HepG2 (cell line): ENCODE results near the gene PCNX1. TPM values are rescaled to one million over a fixed set of nuclear protein-coding genes. Genes with fewer than 3 reads are reported as not detected.

Experiments
- ATAC-seq: fragments of 200-7000 bp; cut with Tn5 transposase; 3 replicates; pipeline ENCODE4 v1.9.1; 2020; ENCODE audit warnings: mild to moderate bottlenecking, moderate library complexity
- BruUV-seq: library from RNA; stranded (reverse); fragments of 400-500 nt; replicated peaks from 2 replicates; lab custom pipeline; 2021; lab: Mats Ljungman, UMichigan
- CTCF ChIA-PET: fragments of 300-600 bp; formaldehyde crosslinking; extraction: SDS; loops from one replicate; lab custom pipeline; 2021; ENCODE audit warnings: low total read pairs, inconsistent platforms, low intra/inter-chr PET ratio; lab: Yijun Ruan, JAX
- POLR2A ChIA-PET: fragments of 350-600 bp; sonication (Branson Sonifier 250); formaldehyde crosslinking; loops from one replicate; lab custom pipeline; 2020; ENCODE audit warnings: antibody characterized with exemption, inconsistent platforms; lab: Yijun Ruan, JAX
- DNase-seq: peaks from one replicate; pipeline ENCODE4 v3.0.0-alpha.2; 2015; ENCODE audit warnings: low spot score
- FAIRE-seq: peaks from 3 replicates; lab custom pipeline; 2011; peaks lifted over from hg19 to GRCh38; lab: Jason Lieb, UNC
- H2AFZ ChIP-seq: one replicate; pipeline ENCODE4 v1.6.1; 2011; ENCODE audit warnings: low read length, inconsistent platforms
- H3K27ac ChIP-seq: fragments of 300-600 bp; 3 replicates; pipeline ENCODE4 v1.8.0; 2011; ENCODE audit warnings: mixed run types, mild to moderate bottlenecking, mixed read lengths, low read length, inconsistent platforms; ENCODE audit not compliant: insufficient read depth; ENCODE audit errors: extremely low read length
- H3K27me3 ChIP-seq, 2 experiments: fragments of 200-600 bp in 1 of 2; 2 replicates in 1 of 2; 3 replicates in 1 of 2; pipeline versions ENCODE4 v1.6.0 to v1.8.0; 2011; ENCODE audit warnings: low read length in 2 of 2, mild to moderate bottlenecking in 2 of 2, moderate library complexity in 2 of 2, inconsistent platforms in 1 of 2; ENCODE audit not compliant: insufficient read depth in 2 of 2, control insufficient read depth in 1 of 2
- H3K36me3 ChIP-seq, 2 experiments: fragments of 200-600 bp in 1 of 2; replicated peaks in 1 of 2; 2 replicates in 1 of 2; 3 replicates in 1 of 2; pipeline versions ENCODE4 v1.5.1 to v1.8.0; 2011; ENCODE audit warnings: low read length in 2 of 2, inconsistent platforms in 1 of 2; ENCODE audit not compliant: insufficient read depth in 2 of 2, control insufficient read depth in 1 of 2
- H3K4me1 ChIP-seq: 2 replicates; pipeline ENCODE4 v1.5.1; 2012; ENCODE audit warnings: low read length, inconsistent platforms; ENCODE audit not compliant: insufficient read depth
- H3K4me2 ChIP-seq: 2 replicates; pipeline ENCODE4 v1.6.0; 2011; ENCODE audit warnings: low read depth, low read length, inconsistent platforms
- H3K4me3 ChIP-seq, 3 experiments: fragments of 200-600 bp in 1 of 3; sonication (generic), shearing (Covaris generic) in 1 of 3; replicated peaks in 1 of 3; 2 replicates each; pipeline ENCODE4 v1.5.1; 2011 to 2016; ENCODE audit warnings: low read length in 3 of 3, inconsistent platforms in 2 of 3, low read depth in 2 of 3, mild to moderate bottlenecking in 2 of 3, control low read depth in 1 of 3, mixed read lengths in 1 of 3; ENCODE audit not compliant: insufficient read depth in 1 of 3
- H3K79me2 ChIP-seq: one replicate; pipeline ENCODE4 v1.6.1; 2011; ENCODE audit warnings: low read length, inconsistent platforms; ENCODE audit not compliant: insufficient read depth
- H3K9ac ChIP-seq: 2 replicates; pipeline ENCODE4 v1.6.0; 2011; ENCODE audit warnings: mild to moderate bottlenecking, low read depth, low read length, inconsistent platforms; ENCODE audit not compliant: insufficient read depth
- H3K9me3 ChIP-seq: 2 replicates; pipeline ENCODE4 v1.5.1; 2012; ENCODE audit warnings: mild to moderate bottlenecking, low read length
- H4K20me1 ChIP-seq: 2 replicates; pipeline ENCODE4 v1.6.0; 2011; ENCODE audit warnings: inconsistent platforms, mild to moderate bottlenecking, low read length, moderate library complexity; ENCODE audit not compliant: insufficient read depth
- ATF1 ChIP-seq: IDR thresholded peaks from 2 replicates; pipeline ENCODE4 v1.6.1; 2016; ENCODE audit warnings: mild to moderate bottlenecking, control low read depth
- ATF4 ChIP-seq, 2 experiments: fragments of 450-650 bp in 1 of 2; sonication (generic) in 1 of 2; formaldehyde crosslinking; IDR thresholded peaks; 2 replicates each; pipeline versions ENCODE4 v1.5.0 to v1.8.0; 2020 to 2022; ENCODE audit warnings: mild to moderate bottlenecking in 1 of 2, missing genetic modification reagents in 1 of 2
- ATM ChIP-seq: fragments of 450-650 bp; IDR thresholded peaks from 2 replicates; pipeline ENCODE4 v1.7.1; 2017; ENCODE audit warnings: mild to moderate bottlenecking, borderline replicate concordance
- EHMT2 ChIP-seq: fragments of 200-600 bp; sonication (generic); IDR thresholded peaks from 2 replicates; pipeline ENCODE4 v1.7.0; 2017; ENCODE audit warnings: antibody characterized with exemption, low read depth, low read length, borderline replicate concordance
- HDAC1 ChIP-seq: sonication (generic); formaldehyde crosslinking; IDR thresholded peaks from 2 replicates; pipeline ENCODE4 v1.5.1; 2020; ENCODE audit warnings: mild to moderate bottlenecking, missing genetic modification reagents
- KAT7 ChIP-seq: IDR thresholded peaks from 2 replicates; pipeline ENCODE4 v1.6.1; 2018; ENCODE audit warnings: borderline replicate concordance, missing compliant biosample characterization
- KDM1A ChIP-seq: IDR thresholded peaks from 2 replicates; pipeline ENCODE4 v1.6.1; 2016; ENCODE audit warnings: missing compliant biosample characterization
- PPARG ChIP-seq: conservative IDR thresholded peaks from 2 replicates; pipeline ENCODE4 v1.6.1; 2016; ENCODE audit warnings: missing biosample characterization, missing genetic modification reagents
- RARA ChIP-seq: IDR thresholded peaks from 2 replicates; pipeline ENCODE4 v1.6.1; 2016; ENCODE audit warnings: missing genetic modification reagents, missing compliant biosample characterization
- RBAK ChIP-seq: sonication (generic); formaldehyde crosslinking; IDR thresholded peaks from 2 replicates; pipeline ENCODE4 v1.5.1; 2020; ENCODE audit warnings: mild to moderate bottlenecking, missing genetic modification reagents
- SNAPC2 ChIP-seq: sonication (generic); formaldehyde crosslinking; IDR thresholded peaks from 2 replicates; pipeline ENCODE4 v1.8.1; 2022; ENCODE audit warnings: mild to moderate bottlenecking, missing genetic modification reagents
- ZIK1 ChIP-seq: sonication (generic); formaldehyde crosslinking; IDR thresholded peaks from 2 replicates; pipeline ENCODE4 v1.5.0; 2020; ENCODE audit warnings: mild to moderate bottlenecking, low read depth, missing genetic modification reagents, borderline replicate concordance
- ZNF124 ChIP-seq: sonication (generic); formaldehyde crosslinking; IDR thresholded peaks from 2 replicates; pipeline ENCODE4 v1.4.0; 2020; ENCODE audit warnings: missing genetic modification reagents
- ZNF180 ChIP-seq: sonication (generic); formaldehyde crosslinking; IDR thresholded peaks from 2 replicates; pipeline ENCODE4 v1.4.0; 2020; ENCODE audit warnings: low read depth, missing genetic modification reagents, borderline replicate concordance
- ZNF264 ChIP-seq: sonication (generic); formaldehyde crosslinking; IDR thresholded peaks from 2 replicates; pipeline ENCODE4 v1.4.0; 2020; ENCODE audit warnings: missing genetic modification reagents
- ZNF274 ChIP-seq: sonication (generic); formaldehyde crosslinking; IDR thresholded peaks from 2 replicates; pipeline ENCODE4 v1.5.1; 2020; ENCODE audit warnings: mild to moderate bottlenecking, missing genetic modification reagents
- WGBS: methylation state at CpG from one replicate; pipeline ENCODE4 v1.1.6; 2017; ENCODE audit warnings: low lambda C conversion rate; 5-methylcytosine and 5-hydroxymethylcytosine counted together
- in situ Hi-C: cut with HindIII; loops from 2 replicates; pipeline ENCODE4 v1.10.0; 2017; ENCODE audit warnings: low pct_unique_long_range_greater_than_20kb; ENCODE audit not compliant: extremely low pct_ligation_motif_present
- intact Hi-C: fragments of 100-400 bp; cut with micrococcal nuclease; formaldehyde crosslinking; loops from one replicate; pipeline ENCODE4 v1.10.0; 2022; ENCODE audit not compliant: unreplicated experiment
- polyA plus RNA-seq, 8 experiments: library from polyadenylated mRNA; depleted of rRNA in 3 of 8; stranded (reverse) in 7 of 8; unstranded in 1 of 8; fragments of >200 nt; fragmentation: Illumina TruSeq in 4 of 8; extraction: Trizol in 4 of 8; gene quantifications; 2 replicates each; pipeline versions ENCODE4 v1.2.1 to v1.2.3, GENCODE V29; 2011 to 2016; ENCODE audit warnings: low read depth in 4 of 8, missing spikeins in 1 of 8, mixed read lengths in 1 of 8; ENCODE audit not compliant: insufficient read depth in 1 of 8
- total RNA-seq, 5 experiments: library from RNA; depleted of rRNA; stranded (reverse); fragments of >200 nt; fragmentation: Illumina TruSeq; extraction: Trizol; gene quantifications; 2 replicates each; pipeline ENCODE4 v1.2.3, GENCODE V29; 2016; ENCODE audit warnings: low read depth in 1 of 5
- TF ChIP-seq, protein P1 (sequence below): sonication (generic); formaldehyde crosslinking; IDR thresholded peaks from 2 replicates; pipeline ENCODE4 v1.4.0; 2020; ENCODE audit warnings: missing genetic modification reagents, borderline replicate concordance

PCNX1 gene
- total and polyA plus RNA-seq, 2 of the 13 experiments (the other 11 are each of a cell fraction or from before 2014, with no cell fraction given): 24.9 to 30.3 TPM

DNA sequence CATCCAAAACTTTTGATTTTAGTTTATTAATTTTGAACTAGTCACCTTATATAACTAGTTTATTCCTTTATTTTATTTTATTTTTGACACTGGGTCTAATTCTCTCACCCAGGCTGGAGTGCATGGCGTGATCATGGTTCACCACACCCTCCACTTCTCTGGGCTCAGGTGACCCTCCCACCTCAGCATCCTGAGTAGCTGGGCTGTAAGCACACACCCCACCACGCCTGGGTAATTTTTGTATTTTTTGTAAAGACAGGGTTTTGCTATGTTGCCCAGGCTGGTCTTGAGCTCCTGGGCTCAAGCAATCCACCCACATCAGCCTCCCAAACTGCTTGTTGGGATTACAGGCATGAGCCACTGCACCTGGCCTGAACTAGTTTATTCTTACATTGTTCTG, 17.3 kb downstream of the PCNX1 start:
- Histone ChIP-seq H4K20me1 (peaks cover 20% of the 10 kb centered on the region), H3K36me3 (no peaks in the 10 kb centered on the region), H2AFZ (no peak overlapping the region), H3K4me2 (no peak overlapping the region), H3K9ac (no peak overlapping the region), H3K27ac (no peak overlapping the region), H3K9me3 (no peaks in the 10 kb centered on the region), H3K4me1 (peaks cover 4% of the 10 kb centered on the region; the same call in 1 of the 2 replicates), H3K4me3 (no peak overlapping the region), H3K79me2 (peaks cover 84% of the 10 kb centered on the region), H3K27me3 (no peaks in the 10 kb centered on the region)
- ChIA-PET POLR2A (no interaction called here), CTCF (no interaction called here)
- intact Hi-C loops (no loop called here), in situ Hi-C loops (no loop called here)
- ATAC-seq: no peak
- DNase-seq: no peak
- no TSS peak for BruUV-seq
- WGBS: 99% methylated on average over 2 of the region's 2 CpGs
- TF ChIP-seq ATM (no peak), ZIK1 (no peak), ZNF264 (CRISPR knock-in tag) (no peak), PPARG (no peak), ATF1 (CRISPR knock-in tag) (no peak)
- TF ChIP-seq, protein P1, sequence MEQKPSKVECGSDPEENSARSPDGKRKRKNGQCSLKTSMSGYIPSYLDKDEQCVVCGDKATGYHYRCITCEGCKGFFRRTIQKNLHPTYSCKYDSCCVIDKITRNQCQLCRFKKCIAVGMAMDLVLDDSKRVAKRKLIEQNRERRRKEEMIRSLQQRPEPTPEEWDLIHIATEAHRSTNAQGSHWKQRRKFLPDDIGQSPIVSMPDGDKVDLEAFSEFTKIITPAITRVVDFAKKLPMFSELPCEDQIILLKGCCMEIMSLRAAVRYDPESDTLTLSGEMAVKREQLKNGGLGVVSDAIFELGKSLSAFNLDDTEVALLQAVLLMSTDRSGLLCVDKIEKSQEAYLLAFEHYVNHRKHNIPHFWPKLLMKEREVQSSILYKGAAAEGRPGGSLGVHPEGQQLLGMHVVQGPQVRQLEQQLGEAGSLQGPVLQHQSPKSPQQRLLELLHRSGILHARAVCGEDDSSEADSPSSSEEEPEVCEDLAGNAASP (CRISPR knock-in tag): no peak
- FAIRE-seq: no peak

GRCh38 chr14:70926235-70926830, 19.1 kb downstream of the PCNX1 start:
- intact Hi-C loops: no loop called here
- POLR2A ChIA-PET: no interaction called here
- peaks cover 12% of the 10 kb centered on the region for H3K4me1 ChIP-seq
- peaks cover 20% of the 10 kb centered on the region; the same call in 1 of the 2 replicates for H4K20me1 ChIP-seq
- ATAC-seq: no peak
- H2AFZ ChIP-seq: no peak overlapping the region
- BruUV-seq: no TSS peak
- no peaks in the 10 kb centered on the region for H3K27me3 ChIP-seq
- no peak for TF ChIP-seq KAT7 (CRISPR knock-in tag)
- no peak for TF ChIP-seq ZNF274
- TF ChIP-seq RBAK: no peak
- no peak for TF ChIP-seq EHMT2
- no peak for TF ChIP-seq HDAC1 (CRISPR knock-in tag)
- TF ChIP-seq ZNF124 (CRISPR knock-in tag): no peak
- TF ChIP-seq ZNF180 (CRISPR knock-in tag): no peak
- no peak for TF ChIP-seq SNAPC2 (CRISPR knock-in tag)
- TF ChIP-seq RARA: no peak
- no peak for TF ChIP-seq KDM1A (CRISPR knock-in tag)
- TF ChIP-seq ATF4 (CRISPR knock-in tag; IDR thresholded peaks at IDR 0.05): no peak
- TF ChIP-seq, all 625 proteins: peak for 0
- no peak overlapping the region for H3K9ac ChIP-seq
- WGBS: 95% methylated on average over 5 of the region's 5 CpGs
- H3K4me2 ChIP-seq: no peak overlapping the region
- no peak overlapping the region for H3K27ac ChIP-seq
- H3K79me2 ChIP-seq: peaks cover 84% of the 10 kb centered on the region
- CTCF ChIA-PET: no interaction called here
- FAIRE-seq (no peak), DNase-seq (no peak)
- no peak overlapping the region for H3K4me3 ChIP-seq
- H3K9me3 ChIP-seq: no peaks in the 10 kb centered on the region
- in situ Hi-C loops: no loop called here
- H3K36me3 ChIP-seq: no peaks in the 10 kb centered on the region
